Testis (tissue), 3 donors: Measurements from ENCODE around the gene OSBPL8. TPM values are rescaled to one million over a fixed set of nuclear protein-coding genes. Genes with fewer than 3 reads are reported as not detected.

ENCODE experiments used
- DNase-seq: peaks from one replicate; pipeline ENCODE4 v3.0.0-alpha.2; 2019
- H3K27ac ChIP-seq, 2 donors: fragments of 200-600 bp; sonication (generic); one replicate each; pipeline ENCODE4 v1.5.1; 2019
- H3K27me3 ChIP-seq: fragments of 200-600 bp; sonication (generic); one replicate; pipeline ENCODE4 v1.5.1; 2019
- H3K36me3 ChIP-seq: fragments of 200-600 bp; sonication (generic); one replicate; pipeline ENCODE4 v1.5.1; 2017; ENCODE audit warnings: low read depth; ENCODE audit errors: missing control alignments
- H3K4me1 ChIP-seq: fragments of 200-600 bp; sonication (generic); one replicate; pipeline ENCODE4 v1.5.1; 2019
- H3K4me3 ChIP-seq, 2 donors: fragments of 200-600 bp; sonication (generic); one replicate each; pipeline ENCODE4 v1.5.1; 2017 to 2019
- H3K9me3 ChIP-seq: fragments of 200-600 bp; sonication (generic); one replicate; pipeline ENCODE4 v1.5.1; 2017
- POLR2A ChIP-seq: fragments of 450-650 bp; IDR thresholded peaks from one replicate; pipeline ENCODE4 v1.6.1; 2017; ENCODE audit warnings: antibody characterized with exemption, mild to moderate bottlenecking, moderate library complexity
- WGBS, 2 donors: methylation state at CpG; one replicate each; pipeline ENCODE4 v1.1.5; 2018; 5-methylcytosine and 5-hydroxymethylcytosine counted together
- intact Hi-C: fragments of 100-400 bp; cut with DNase I; formaldehyde crosslinking; loops from one replicate; pipeline ENCODE4 v1.15.1; 2023; ENCODE audit warnings: low total_unique reads
- polyA plus RNA-seq: library from polyadenylated mRNA; stranded (reverse); fragments of 350-450 nt; fragmentation: Illumina TruSeq; extraction: RNeasy Lipid Tissue Mini Kit (QIAGEN cat#74804); gene quantifications from one replicate; pipeline ENCODE4 v1.2.3, GENCODE V29; 2014; ENCODE audit warnings: low read depth, low replicate concordance; ENCODE audit not compliant: insufficient read depth
- total RNA-seq, 2 donors: library from RNA; depleted of rRNA; stranded (reverse); fragments of >200 nt; gene quantifications; one replicate each; pipeline ENCODE4 v1.2.3, GENCODE V29; 2016
- TF ChIP-seq, protein P1 (sequence below), 3 experiments: fragments of 450-650 bp in 2 of 3; fragments of 200-600 bp in 1 of 3; sonication (generic) in 1 of 3; IDR thresholded peaks; one replicate each; pipeline ENCODE4 v1.5.1; 2016 to 2019; ENCODE audit warnings: antibody characterized with exemption in 3 of 3, mild to moderate bottlenecking in 2 of 3, moderate library complexity in 1 of 3

OSBPL8 gene
- total and polyA plus RNA-seq, 3 donors from 2014 or later, result 19.1 to 77.5 (median 64.3) TPM

DNA sequence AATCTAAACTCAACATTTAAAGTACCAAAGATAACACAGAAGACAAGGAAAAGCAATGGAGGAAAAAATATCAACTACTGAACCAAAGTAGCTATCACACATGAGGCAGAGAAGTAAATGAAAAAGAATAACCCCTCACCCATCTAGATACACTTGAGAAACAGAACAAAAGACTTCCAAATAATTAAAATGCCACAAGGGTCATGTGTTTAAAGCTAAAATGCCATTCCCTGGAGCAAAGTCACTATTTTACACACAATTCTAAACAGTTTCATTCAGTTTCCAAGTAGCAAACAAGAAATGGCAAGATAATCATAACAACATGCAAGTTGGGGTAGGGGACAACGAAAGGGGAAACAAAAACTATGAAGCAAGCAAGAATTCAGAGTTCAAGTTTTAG is 12.0 kb downstream of the OSBPL8 start:
- intact Hi-C loops, result no loop called here
- no peak overlapping the region for H3K4me3 ChIP-seq
- H3K36me3 ChIP-seq, result no peaks in the 10 kb centered on the region
- TF ChIP-seq, protein P1, sequence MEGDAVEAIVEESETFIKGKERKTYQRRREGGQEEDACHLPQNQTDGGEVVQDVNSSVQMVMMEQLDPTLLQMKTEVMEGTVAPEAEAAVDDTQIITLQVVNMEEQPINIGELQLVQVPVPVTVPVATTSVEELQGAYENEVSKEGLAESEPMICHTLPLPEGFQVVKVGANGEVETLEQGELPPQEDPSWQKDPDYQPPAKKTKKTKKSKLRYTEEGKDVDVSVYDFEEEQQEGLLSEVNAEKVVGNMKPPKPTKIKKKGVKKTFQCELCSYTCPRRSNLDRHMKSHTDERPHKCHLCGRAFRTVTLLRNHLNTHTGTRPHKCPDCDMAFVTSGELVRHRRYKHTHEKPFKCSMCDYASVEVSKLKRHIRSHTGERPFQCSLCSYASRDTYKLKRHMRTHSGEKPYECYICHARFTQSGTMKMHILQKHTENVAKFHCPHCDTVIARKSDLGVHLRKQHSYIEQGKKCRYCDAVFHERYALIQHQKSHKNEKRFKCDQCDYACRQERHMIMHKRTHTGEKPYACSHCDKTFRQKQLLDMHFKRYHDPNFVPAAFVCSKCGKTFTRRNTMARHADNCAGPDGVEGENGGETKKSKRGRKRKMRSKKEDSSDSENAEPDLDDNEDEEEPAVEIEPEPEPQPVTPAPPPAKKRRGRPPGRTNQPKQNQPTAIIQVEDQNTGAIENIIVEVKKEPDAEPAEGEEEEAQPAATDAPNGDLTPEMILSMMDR (IDR thresholded peaks at IDR 0.05), result no peak
- no peak for TF ChIP-seq POLR2A
- DNase-seq, result no peak
- H3K27me3 ChIP-seq, result no peaks in the 10 kb centered on the region
- 92 to 93% methylated on average over 1 of the region's 1 CpG for WGBS, 2 donors
- no peaks in the 10 kb centered on the region for H3K9me3 ChIP-seq
- H3K4me1 ChIP-seq, result peaks cover 4% of the 10 kb centered on the region
- no peak overlapping the region for H3K27ac ChIP-seq

DNA sequence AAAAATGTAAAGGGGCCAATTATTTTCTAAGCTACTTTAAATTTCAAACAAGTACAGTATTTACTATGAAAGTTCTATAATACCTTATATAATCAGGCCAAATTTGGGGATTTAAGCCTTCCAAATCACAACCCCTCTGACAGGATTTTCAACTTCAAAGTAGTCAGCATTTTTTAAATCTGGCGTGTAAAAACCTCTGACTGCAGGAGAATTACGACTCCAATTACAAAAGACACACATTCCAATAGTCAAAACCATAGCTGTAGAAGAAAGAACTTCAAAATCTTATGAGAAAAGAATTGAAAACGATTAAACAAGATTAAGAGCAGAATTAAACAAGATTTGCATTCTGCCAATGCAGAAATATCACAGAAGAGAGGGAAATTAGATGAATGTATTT is 12.7 kb downstream of the OSBPL8 start:
- H3K27ac ChIP-seq, result no peak overlapping the region
- H3K4me3 ChIP-seq, result no peak overlapping the region
- intact Hi-C loops, result no loop called here
- no peaks in the 10 kb centered on the region for H3K36me3 ChIP-seq
- no peak for DNase-seq
- 79 to 89% methylated on average over 3 of the region's 3 CpGs for WGBS, 2 donors
- peaks cover 4% of the 10 kb centered on the region for H3K4me1 ChIP-seq
- H3K9me3 ChIP-seq, result no peaks in the 10 kb centered on the region
- no peak for TF ChIP-seq POLR2A
- TF ChIP-seq, protein P1 (IDR thresholded peaks at IDR 0.05), result no peak
- no peaks in the 10 kb centered on the region for H3K27me3 ChIP-seq

DNA sequence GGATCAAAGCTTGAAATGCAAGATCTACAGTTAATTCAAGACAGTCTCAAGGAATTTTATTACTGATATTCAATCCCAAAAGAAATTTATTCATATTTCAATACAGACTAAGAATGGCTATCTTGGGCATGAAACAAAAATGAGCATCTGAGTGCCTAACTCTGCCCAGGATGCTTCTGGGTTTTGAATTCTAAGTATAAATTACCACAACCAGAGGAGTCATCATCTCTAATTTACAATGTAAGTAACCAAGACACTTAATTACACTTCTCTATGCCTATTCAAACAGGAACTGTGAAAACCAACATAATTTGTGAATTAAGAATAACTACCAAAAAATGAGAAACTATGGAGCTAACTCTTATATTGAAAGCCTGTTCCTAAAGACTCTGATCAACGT is 14.1 kb downstream of the OSBPL8 start:
- TF ChIP-seq, protein P1 (IDR thresholded peaks at IDR 0.05), result no peak
- no peak for TF ChIP-seq POLR2A
- H3K4me1 ChIP-seq, result peaks cover 4% of the 10 kb centered on the region
- no peaks in the 10 kb centered on the region for H3K27me3 ChIP-seq
- no peak overlapping the region for H3K4me3 ChIP-seq
- WGBS, 2 donors, result 82 to 100% methylated on average over 1 of the region's 1 CpG
- DNase-seq, result no peak
- H3K27ac ChIP-seq, result no peak overlapping the region
- no peaks in the 10 kb centered on the region for H3K9me3 ChIP-seq
- H3K36me3 ChIP-seq, result no peaks in the 10 kb centered on the region
- intact Hi-C loops, result no loop called here

DNA sequence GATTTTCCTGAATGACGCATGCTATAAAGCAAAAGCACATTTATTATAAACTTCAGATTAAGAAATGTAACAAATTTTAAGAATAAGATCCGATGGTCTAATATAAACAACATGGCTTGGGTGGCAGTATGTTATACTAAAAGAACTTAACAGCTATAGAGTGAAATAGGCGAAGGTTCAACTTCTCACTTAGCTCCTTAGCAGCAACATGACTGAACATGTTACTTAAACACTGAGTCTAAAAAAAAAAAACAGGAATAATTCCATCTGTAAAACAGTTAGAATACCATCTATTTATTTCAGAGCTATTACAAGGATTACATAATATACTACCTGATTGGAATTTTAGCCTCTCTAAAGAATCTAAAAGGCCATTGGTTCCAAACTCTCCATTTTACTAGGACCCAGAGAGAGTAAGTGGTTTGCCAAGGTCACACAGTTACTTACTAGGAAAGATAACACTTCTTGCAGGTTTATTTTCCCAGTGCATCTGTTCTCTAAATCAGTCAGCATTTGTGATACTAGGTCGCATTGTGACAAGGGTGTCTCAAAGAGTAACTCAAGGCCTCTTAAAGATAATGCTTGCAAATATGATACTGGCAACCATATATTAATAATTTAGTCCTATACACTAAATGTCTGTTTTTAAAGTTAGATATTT is 14.8 kb downstream of the OSBPL8 start:
- no peaks in the 10 kb centered on the region for H3K36me3 ChIP-seq
- intact Hi-C loops, result no loop called here
- TF ChIP-seq, protein P1 (IDR thresholded peaks at IDR 0.05), result no peak
- TF ChIP-seq POLR2A, result no peak
- H3K27me3 ChIP-seq, result no peaks in the 10 kb centered on the region
- 85 to 90% methylated on average over 4 of the region's 4 CpGs for WGBS, 2 donors
- no peaks in the 10 kb centered on the region for H3K9me3 ChIP-seq
- no peak overlapping the region for H3K4me3 ChIP-seq
- no peak for DNase-seq
- H3K4me1 ChIP-seq, result peaks cover 4% of the 10 kb centered on the region
- no peak overlapping the region for H3K27ac ChIP-seq

DNA sequence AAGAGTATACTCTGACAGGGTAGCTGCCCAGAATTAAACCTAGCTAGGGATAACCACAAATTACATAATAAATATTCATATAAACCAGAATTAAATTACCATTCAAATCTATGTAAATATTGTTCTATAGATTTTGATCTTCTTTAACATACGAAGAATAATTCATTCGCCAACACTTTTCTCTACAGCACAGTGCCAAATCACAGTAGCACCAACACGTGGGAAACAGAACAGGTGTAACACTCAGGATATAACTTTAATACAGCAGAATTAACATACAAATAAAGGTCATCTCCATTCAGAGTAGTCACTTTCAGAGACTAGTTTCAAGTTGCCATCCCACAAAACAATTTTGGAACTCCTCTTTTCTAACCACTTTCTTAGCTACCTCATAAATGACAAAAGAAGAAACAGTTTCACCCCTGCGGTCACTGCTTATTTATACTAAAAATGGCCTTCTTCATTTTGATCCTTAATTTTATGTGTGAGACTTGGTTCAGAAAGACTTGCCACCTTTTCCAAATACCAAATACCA is 15.7 kb downstream of the OSBPL8 start:
- TF ChIP-seq, protein P1 (IDR thresholded peaks at IDR 0.05), result no peak
- no peak for TF ChIP-seq POLR2A
- WGBS, 2 donors, result 88 to 96% methylated on average over 4 of the region's 4 CpGs

More for the DNA sequence above, 15.7 kb downstream of the OSBPL8 start:
- no peaks in the 10 kb centered on the region for H3K9me3 ChIP-seq
- DNase-seq, result no peak
- intact Hi-C loops, result no loop called here
- H3K4me1 ChIP-seq, result no peaks in the 10 kb centered on the region
- H3K4me3 ChIP-seq, result no peak overlapping the region
- H3K27me3 ChIP-seq, result no peaks in the 10 kb centered on the region
- no peak overlapping the region for H3K27ac ChIP-seq
- H3K36me3 ChIP-seq, result no peaks in the 10 kb centered on the region
